ENCODE data around the gene KCNH5.
"Not testable (repeated sequence)": the region's sequence is repeated elsewhere in the genome, so short reads cannot be mapped to it uniquely, and the experiment has no call there.

The KCNH5 gene

DNA sequence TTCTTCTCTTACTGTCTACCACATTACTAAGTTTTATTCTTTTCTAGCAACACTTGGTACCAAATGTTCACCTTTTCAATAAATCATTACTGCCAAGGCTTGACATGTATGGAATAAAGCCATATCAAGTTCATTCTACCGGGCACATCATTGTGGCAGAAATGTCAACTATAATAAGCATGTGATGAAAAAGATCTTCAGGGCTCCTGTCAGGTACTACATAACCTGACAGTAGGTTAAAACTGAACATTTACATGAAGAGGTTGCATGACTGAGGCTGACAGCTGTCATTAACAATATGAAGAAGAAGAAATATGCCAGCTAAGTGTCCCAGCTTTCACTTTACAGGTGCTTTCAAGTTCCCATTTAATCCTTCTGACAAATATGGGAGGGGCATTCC, 178.9 kb downstream of the KCNH5 start:
- Mint-ChIP-seq H3K4me1 (no peaks in the 10 kb centered on the region), H3K36me3 (no peaks in the 10 kb centered on the region), H3K27ac (no peak overlapping the region), H3K4me3 (no peak overlapping the region), H3K9me3 (peaks cover 14% of the 10 kb centered on the region)
- DNase-seq (ENCODE audit: low spot score in 2 of 2): no peak
- ATAC-seq: no peak

DNA sequence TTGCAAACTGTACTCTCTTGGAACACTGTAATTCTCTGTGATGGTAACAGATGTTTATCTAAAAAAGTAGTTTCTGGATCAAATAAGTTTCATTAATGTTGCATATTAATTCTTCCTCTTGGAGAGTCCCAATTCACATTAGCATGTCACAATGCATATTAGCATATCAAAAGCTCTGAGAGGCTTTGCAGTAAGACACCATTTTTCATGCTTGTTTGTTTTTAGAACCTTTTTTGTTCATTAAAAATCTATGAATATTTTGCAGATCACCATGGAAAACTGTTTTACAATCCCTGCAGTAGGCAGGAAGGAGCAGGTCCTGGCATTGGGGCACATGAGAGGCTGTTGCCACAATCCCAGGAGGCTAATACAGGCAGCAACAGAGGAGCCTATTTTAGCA, 180.7 kb downstream of the KCNH5 start:
- ATAC-seq (no peak), DNase-seq (ENCODE audit: low spot score in 2 of 2) (no peak)
- Mint-ChIP-seq H3K36me3 (no peaks in the 10 kb centered on the region), H3K4me1 (no peaks in the 10 kb centered on the region), H3K27ac (no peak overlapping the region), H3K4me3 (no peak overlapping the region), H3K9me3 (peaks cover 14% of the 10 kb centered on the region)

DNA sequence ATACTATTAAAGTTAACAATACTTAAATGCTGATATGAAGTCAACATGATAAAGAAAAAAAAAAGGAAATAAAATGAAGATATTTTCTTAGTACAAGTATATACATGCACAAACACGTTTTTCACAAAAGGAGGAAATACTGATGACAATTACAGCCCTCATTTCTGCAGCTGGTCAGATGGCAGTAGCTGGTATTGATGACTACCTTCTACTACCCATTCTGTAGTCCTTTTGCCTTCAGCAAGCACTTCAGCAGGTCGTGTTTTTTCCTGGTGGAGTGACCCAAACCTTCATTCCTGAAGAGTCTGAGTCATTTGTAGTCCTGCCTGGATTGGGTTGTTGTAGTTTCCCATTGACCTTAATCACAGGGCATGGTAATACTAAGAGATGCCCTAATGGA, 187.2 kb downstream of the KCNH5 start:
- not testable (repeated sequence) for H3K4me1 Mint-ChIP-seq; H3K4me3 Mint-ChIP-seq; H3K27ac Mint-ChIP-seq; ATAC-seq; H3K36me3 Mint-ChIP-seq; DNase-seq (ENCODE audit: low spot score in 2 of 2)
- H3K9me3 Mint-ChIP-seq: peaks cover 10% of the 10 kb centered on the region

DNA sequence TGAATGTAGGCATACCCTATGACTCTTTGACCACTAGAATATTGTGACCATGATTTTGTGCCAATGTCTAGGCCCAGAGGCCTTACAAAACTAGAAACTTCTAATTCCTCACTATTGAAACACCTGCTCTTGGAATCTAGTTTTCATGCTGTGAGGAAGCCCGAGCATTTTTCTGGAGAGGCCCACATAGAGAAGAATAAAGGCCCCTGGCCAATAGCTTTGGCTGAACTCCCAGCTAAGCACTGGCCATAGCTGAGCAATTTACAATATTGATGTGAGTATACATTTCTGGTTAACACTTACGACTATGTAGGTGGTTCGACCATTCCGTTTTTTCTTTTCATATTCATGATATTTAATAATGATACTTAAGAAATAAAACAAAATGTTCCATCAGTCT, 190.3 kb downstream of the KCNH5 start:
- no peak overlapping the region for H3K4me3 Mint-ChIP-seq
- H3K9me3 Mint-ChIP-seq: peaks cover 9% of the 10 kb centered on the region
- H3K36me3 Mint-ChIP-seq: no peaks in the 10 kb centered on the region
- no peak for ATAC-seq
- no peak overlapping the region for H3K27ac Mint-ChIP-seq
- no peaks in the 10 kb centered on the region for H3K4me1 Mint-ChIP-seq
- no peak for DNase-seq (ENCODE audit: low spot score in 2 of 2)

DNA sequence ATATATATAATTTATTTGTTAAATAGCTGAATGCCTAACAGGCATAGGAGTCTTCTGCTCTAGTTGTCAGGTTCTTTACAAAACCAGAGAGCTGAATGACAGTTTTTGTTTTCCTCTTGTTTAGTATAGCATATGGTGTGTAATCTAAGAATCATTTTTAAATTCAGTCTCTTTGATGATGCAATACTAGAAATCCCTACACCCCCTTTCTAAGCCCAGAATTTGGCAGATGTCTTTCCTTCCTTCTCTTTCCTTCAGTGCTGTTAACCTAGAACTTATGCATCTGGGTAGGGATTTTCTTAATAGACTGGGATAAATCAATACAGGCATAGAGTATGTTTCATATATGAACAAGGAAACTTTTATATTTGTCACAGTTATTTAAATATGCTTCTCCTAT, 198.1 kb downstream of the KCNH5 start:
- no peak for DNase-seq (ENCODE audit: low spot score in 2 of 2)
- peaks cover 2% of the 10 kb centered on the region for H3K9me3 Mint-ChIP-seq
- no peak for ATAC-seq
- H3K27ac Mint-ChIP-seq: no peak overlapping the region
- H3K4me3 Mint-ChIP-seq: no peak overlapping the region
- no peaks in the 10 kb centered on the region for H3K36me3 Mint-ChIP-seq
- H3K4me1 Mint-ChIP-seq: no peaks in the 10 kb centered on the region

DNA sequence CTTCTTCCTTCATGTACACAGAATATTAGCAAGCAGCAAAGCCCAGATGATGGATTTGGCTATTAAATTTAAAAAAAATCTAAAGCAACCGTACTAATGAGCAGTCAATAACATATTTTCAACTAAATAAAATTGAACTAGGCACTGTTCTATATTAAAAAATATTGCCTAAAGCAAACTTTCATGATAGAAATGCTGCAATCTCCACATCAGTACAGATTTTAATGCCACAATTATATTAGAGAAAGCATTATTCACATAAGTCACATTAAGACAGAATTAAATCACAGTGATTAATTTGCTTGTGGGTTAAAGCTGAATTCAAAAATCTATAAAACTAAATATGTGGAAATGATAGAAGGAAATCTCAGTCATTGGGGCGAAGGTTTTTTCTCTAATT, 200.7 kb downstream of the KCNH5 start:
- H3K9me3 Mint-ChIP-seq: peaks cover 4% of the 10 kb centered on the region
- no peaks in the 10 kb centered on the region for H3K36me3 Mint-ChIP-seq
- no peak overlapping the region for H3K27ac Mint-ChIP-seq
- DNase-seq (ENCODE audit: low spot score in 2 of 2): no peak
- no peak for ATAC-seq
- no peaks in the 10 kb centered on the region for H3K4me1 Mint-ChIP-seq
- no peak overlapping the region for H3K4me3 Mint-ChIP-seq

DNA sequence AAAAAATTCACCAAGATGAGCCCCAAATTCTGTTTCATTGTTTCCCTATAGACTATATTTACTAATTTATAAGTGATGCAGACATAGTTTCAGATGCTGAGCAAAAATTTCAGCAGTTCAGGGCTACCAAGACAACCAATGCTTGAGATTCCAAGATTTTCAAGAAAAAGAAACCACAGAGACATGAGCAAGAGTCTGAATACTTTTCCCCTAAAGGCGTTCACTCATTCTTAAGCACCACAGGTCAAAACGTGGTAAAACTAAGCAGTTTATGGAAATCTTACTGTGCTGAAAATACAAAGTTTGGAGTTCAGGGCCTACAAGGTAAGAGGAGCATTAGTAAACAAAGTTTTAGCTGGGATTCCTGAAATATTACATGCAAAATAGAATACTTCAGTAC, 221.2 kb downstream of the KCNH5 start:
- no peak overlapping the region for H3K27ac Mint-ChIP-seq
- H3K4me1 Mint-ChIP-seq: no peaks in the 10 kb centered on the region
- H3K4me3 Mint-ChIP-seq: no peak overlapping the region
- no peak for DNase-seq (ENCODE audit: low spot score in 2 of 2)
- peaks cover 9% of the 10 kb centered on the region for H3K9me3 Mint-ChIP-seq
- no peaks in the 10 kb centered on the region for H3K36me3 Mint-ChIP-seq
- ATAC-seq: no peak

DNA sequence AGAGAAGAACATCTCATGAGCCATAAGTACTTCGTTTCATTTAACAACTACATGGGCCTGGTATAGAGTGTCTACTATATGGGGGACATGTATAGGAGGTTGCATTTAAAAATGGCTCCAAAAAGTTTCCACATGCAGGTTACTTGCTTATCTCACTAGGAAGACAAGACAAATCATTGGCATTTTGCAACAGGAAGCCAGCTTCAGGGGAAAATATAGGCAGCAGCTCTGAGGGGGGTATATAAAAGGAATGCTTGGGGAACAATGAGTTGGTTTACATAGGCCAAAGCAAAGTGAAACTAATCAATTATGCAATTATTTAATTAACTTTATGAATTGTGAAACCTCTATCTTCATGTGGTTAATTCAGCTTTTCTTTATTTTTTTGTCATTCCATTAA, 225.3 kb downstream of the KCNH5 start:
- no peak overlapping the region for H3K27ac Mint-ChIP-seq
- H3K9me3 Mint-ChIP-seq: peaks cover 8% of the 10 kb centered on the region
- DNase-seq (ENCODE audit: low spot score in 2 of 2) (no peak), ATAC-seq (no peak)
- no peaks in the 10 kb centered on the region for H3K4me1 Mint-ChIP-seq
- no peaks in the 10 kb centered on the region for H3K36me3 Mint-ChIP-seq
- H3K4me3 Mint-ChIP-seq: no peak overlapping the region

DNA sequence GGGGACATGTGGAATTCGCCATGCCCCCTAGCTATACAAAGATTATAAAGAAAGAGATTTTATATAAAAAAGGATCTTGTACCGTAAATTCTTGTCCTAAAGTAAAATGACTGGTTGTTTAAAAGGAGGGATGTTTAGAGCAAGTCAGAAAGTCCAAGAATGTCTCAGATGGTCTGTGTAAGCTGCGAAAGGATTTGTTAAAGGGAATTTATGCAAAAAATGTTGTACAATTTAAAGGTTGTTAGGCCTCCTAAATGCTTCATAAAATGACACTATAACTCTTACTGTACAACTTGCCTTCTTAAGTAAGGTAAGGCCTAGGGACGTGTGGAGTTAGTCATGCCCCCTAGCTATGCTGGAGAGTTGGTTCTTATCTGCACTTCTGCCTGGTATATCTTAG, 237.6 kb downstream of the KCNH5 start:
- Mint-ChIP-seq H3K4me3 (no peak overlapping the region), H3K36me3 (no peaks in the 10 kb centered on the region), H3K4me1 (no peaks in the 10 kb centered on the region)

DNA sequence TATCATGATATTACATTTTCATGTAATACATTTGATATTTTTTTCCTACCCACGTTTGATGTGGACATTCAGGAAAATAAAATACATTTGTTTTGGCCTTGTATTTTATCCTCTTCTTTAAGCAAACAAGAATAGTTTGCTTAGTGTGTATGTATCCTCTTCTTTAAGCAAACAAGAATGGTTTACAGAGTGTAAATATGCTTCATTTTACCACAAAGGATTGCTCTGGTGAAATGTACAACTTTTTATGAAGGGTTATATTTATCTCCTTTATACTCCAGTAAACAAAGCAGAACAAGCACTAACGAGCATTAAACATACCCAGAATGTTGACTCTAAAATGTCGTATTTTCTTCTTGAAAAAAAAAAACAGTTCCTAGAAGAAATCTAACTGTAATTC, 244.7 kb downstream of the KCNH5 start:
- DNase-seq (ENCODE audit: low spot score in 2 of 2) (no peak), ATAC-seq (no peak)
- Mint-ChIP-seq H3K9me3 (peaks cover 3% of the 10 kb centered on the region), H3K4me3 (no peak overlapping the region), H3K27ac (no peak overlapping the region), H3K4me1 (no peaks in the 10 kb centered on the region), H3K36me3 (no peaks in the 10 kb centered on the region)

More for the DNA sequence above, 237.6 kb downstream of the KCNH5 start:
- no peak overlapping the region for H3K27ac Mint-ChIP-seq
- peaks cover 2% of the 10 kb centered on the region for H3K9me3 Mint-ChIP-seq
- no peak for DNase-seq (ENCODE audit: low spot score in 2 of 2)
- no peak for ATAC-seq

DNA sequence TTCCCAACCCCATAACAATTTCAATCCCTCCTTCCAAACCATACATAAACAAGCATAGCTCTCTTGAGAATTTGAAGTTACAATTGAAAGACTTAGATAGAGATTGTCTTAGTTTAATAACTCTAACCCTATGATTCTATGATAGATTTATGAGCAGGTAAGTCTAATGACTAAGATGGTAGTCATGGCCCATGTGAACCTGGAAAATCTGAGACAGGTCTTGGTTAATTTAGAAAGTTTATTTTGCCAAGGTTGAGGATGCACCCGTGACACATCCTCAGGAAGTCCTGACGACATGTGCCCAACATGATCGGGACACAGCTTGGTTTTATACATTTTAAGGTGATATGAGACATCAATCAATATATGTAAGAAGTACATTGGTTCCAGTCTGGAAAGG, 248.8 kb downstream of the KCNH5 start:
- no peak overlapping the region for H3K27ac Mint-ChIP-seq
- no peaks in the 10 kb centered on the region for H3K36me3 Mint-ChIP-seq
- peaks cover 4% of the 10 kb centered on the region for H3K9me3 Mint-ChIP-seq
- H3K4me1 Mint-ChIP-seq: no peaks in the 10 kb centered on the region
- DNase-seq (ENCODE audit: low spot score in 2 of 2): no peak
- H3K4me3 Mint-ChIP-seq: no peak overlapping the region
- ATAC-seq: no peak

DNA sequence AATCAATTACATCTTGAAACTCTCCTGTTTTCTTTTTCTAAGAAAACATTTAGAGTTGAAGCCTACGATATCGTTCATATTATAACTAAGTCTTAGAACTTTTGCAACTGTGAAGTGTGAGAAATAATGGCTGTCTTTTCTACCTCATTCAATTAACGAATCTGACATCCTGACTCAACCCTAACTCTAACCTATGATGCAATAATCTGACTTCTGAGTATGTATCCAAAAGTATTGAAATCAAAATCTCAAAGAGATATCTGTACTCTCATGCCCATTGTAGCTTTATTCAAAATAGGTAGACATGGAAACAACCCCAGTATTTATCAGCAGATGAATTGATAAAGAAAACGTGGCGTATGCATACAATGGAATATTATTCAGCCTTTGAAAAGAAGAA, 252.7 kb downstream of the KCNH5 start:
- no peak for ATAC-seq
- Mint-ChIP-seq H3K4me3 (no peak overlapping the region), H3K4me1 (no peaks in the 10 kb centered on the region), H3K36me3 (no peaks in the 10 kb centered on the region), H3K27ac (no peak overlapping the region), H3K9me3 (peaks cover 12% of the 10 kb centered on the region)
- no peak for DNase-seq (ENCODE audit: low spot score in 2 of 2)

DNA sequence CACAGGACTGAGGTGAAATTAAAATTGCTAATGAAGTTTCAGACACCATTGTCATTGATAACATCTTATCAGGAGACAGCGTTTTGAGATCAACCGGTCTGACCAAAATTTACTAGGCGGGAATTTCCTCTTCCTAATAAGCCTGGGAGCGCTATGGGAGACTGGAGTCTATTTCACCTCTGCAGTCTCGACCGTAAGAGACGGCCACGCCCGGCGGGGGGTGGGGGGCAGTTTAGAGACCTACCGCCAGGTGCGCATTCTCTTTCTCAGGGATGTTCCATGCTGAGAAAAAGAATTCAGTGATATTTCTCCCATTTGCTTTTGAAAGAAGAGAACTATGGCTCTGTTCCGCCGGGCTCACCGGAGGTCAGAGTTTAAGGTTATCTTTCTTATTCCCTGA, 263.9 kb downstream of the KCNH5 start:
- H3K9me3 Mint-ChIP-seq: not testable (repeated sequence)

DNA sequence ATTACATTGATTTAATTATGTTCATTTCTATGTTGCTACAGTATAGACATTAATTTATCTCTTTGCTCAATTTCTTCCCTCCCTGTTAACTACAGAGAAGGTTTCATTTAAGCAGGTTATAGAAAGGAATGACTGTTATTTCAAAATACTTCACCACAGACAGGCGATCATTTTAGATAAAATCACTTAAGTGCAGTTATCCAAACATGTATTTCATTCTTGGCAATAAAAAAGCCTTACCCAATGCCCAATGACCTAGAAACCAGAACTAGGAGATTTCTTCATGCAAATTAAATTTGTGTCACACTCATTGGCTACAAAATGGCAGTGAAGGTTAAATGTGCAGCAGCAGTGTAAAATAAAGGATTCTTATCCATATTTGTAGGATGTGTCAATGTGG, 266.4 kb downstream of the KCNH5 start:
- DNase-seq (ENCODE audit: low spot score in 2 of 2) (no peak), ATAC-seq (no peak)
- H3K36me3 Mint-ChIP-seq: no peaks in the 10 kb centered on the region
- no peak overlapping the region for H3K27ac Mint-ChIP-seq
- H3K4me3 Mint-ChIP-seq: no peak overlapping the region
- peaks cover 6% of the 10 kb centered on the region for H3K9me3 Mint-ChIP-seq
- no peaks in the 10 kb centered on the region for H3K4me1 Mint-ChIP-seq

More for the DNA sequence above, 263.9 kb downstream of the KCNH5 start:
- not testable (repeated sequence) for H3K4me1 Mint-ChIP-seq; H3K27ac Mint-ChIP-seq; H3K4me3 Mint-ChIP-seq; ATAC-seq; DNase-seq (ENCODE audit: low spot score in 2 of 2); H3K36me3 Mint-ChIP-seq

DNA sequence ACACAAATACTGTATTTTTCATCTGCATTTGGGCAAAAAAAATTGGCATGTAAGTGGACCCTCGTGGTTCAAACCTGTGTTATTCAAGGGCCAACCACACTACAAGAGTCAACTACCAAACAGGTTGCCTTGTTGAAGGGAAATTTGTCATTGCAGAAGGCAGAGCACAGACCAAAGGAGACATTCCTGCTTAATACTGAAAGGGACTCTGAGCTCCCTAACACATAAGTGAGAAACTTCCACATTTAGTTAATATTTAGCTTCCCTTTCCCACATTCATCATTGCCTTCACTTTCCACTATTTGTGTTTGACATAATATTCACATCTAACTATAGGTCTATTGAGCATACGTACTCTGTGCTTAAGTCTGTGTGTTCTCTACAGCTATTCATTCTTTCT, 266.9 kb downstream of the KCNH5 start:
- no peak overlapping the region for H3K4me3 Mint-ChIP-seq
- no peaks in the 10 kb centered on the region for H3K36me3 Mint-ChIP-seq
- no peak for DNase-seq (ENCODE audit: low spot score in 2 of 2)
- no peaks in the 10 kb centered on the region for H3K4me1 Mint-ChIP-seq
- H3K27ac Mint-ChIP-seq: no peak overlapping the region
- no peak for ATAC-seq
- H3K9me3 Mint-ChIP-seq: peaks cover 6% of the 10 kb centered on the region

DNA sequence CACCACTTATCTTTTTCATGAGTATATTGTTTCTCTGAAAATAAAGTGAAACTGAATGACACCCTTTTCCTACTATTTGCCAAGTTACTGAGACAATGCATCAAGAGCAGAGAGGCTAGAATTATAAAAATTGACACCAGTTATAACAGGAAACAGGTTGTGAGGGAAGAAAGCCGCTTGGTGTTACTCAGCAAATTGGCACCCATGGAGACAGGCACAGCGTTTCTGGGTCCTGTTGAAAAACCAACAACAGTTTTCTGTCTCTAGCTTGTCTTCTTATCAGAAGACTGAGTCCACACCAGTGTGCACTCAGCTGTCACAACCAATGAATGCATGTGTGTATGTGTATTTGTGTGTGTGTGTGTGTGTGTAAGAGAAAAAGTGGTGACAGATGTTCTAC, 267.7 kb downstream of the KCNH5 start:
- Mint-ChIP-seq H3K27ac (no peak overlapping the region), H3K4me3 (no peak overlapping the region), H3K4me1 (no peaks in the 10 kb centered on the region), H3K36me3 (no peaks in the 10 kb centered on the region), H3K9me3 (peaks cover 8% of the 10 kb centered on the region)
- no peak for DNase-seq (ENCODE audit: low spot score in 2 of 2)
- ATAC-seq: no peak

DNA sequence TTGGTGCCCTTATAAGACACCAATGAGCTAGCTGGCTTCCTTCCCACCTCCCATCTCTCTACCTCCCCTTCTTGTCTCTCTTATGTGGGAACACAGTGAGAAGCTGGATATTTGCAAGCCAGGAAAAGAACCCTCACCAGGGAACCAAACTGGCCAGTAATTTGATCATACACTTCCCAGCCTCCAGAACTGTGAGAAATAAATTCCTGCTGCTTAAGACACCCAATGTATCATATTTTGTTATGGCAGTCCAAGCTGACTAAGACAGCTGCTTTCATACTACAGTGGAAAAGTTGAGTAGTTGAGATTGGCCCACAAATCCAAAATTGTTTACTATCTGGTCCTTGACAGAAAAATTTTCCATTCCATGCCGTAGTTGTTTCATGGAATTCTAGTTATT, 269.0 kb downstream of the KCNH5 start:
- no peak for ATAC-seq
- no peaks in the 10 kb centered on the region for H3K4me1 Mint-ChIP-seq
- no peaks in the 10 kb centered on the region for H3K36me3 Mint-ChIP-seq
- H3K4me3 Mint-ChIP-seq: no peak overlapping the region
- no peak overlapping the region for H3K27ac Mint-ChIP-seq
- H3K9me3 Mint-ChIP-seq: peaks cover 6% of the 10 kb centered on the region
- no peak for DNase-seq (ENCODE audit: low spot score in 2 of 2)
